HFFc6 (cell line): ENCODE measurements around the gene KRTAP10-3. TPM values are rescaled to one million over a fixed set of nuclear protein-coding genes. Genes with fewer than 3 reads are reported as not detected.
"Not testable (repeated sequence)": the region's sequence is repeated elsewhere in the genome, so short reads cannot be mapped to it uniquely, and the experiment has no call there.

ENCODE experiments used
- DNase-seq: peaks from one replicate; pipeline ENCODE4 v3.0.0-alpha.2; 2018
- H3K27ac Mint-ChIP-seq: 2 replicates; pipeline ENCODE4 v1.8.0; 2020; ENCODE audit warnings: mild to moderate bottlenecking, mixed read lengths
- H3K27me3 Mint-ChIP-seq: 2 replicates; pipeline ENCODE4 v1.8.0; 2021; ENCODE audit warnings: mild to moderate bottlenecking, moderate library complexity, mixed read lengths; ENCODE audit not compliant: insufficient read depth
- H3K36me3 Mint-ChIP-seq: 2 replicates; pipeline ENCODE4 v1.8.0; 2021; ENCODE audit warnings: low read depth, mixed read lengths
- H3K4me1 Mint-ChIP-seq: 2 replicates; pipeline ENCODE4 v1.8.0; 2020; ENCODE audit warnings: low read depth, mixed read lengths
- H3K4me3 Mint-ChIP-seq: 2 replicates; pipeline ENCODE4 v1.8.0; 2020; ENCODE audit warnings: mild to moderate bottlenecking, moderate library complexity, mixed read lengths
- H3K9me3 Mint-ChIP-seq: 2 replicates; pipeline ENCODE4 v1.8.0; 2020; ENCODE audit warnings: mild to moderate bottlenecking, mixed read lengths
- total RNA-seq, 6 experiments: library from RNA; stranded (reverse); fragmentation: NEBNext Ultra II Directional; extraction: Animal tissue kit (Norgen Biotek cat#: 25700); gene quantifications; 2 replicates in 1 of 6; 3 replicates in 5 of 6; pipeline ENCODE4 v1.2.3, GENCODE V29; 2021
- TF ChIP-seq, protein P1 (sequence below): fragments of 200-600 bp; sonication (generic); IDR thresholded peaks from 2 replicates; pipeline ENCODE4 v1.5.0; 2021; ENCODE audit warnings: antibody characterized with exemption, mild to moderate bottlenecking

The KRTAP10-3 gene
- total RNA-seq, 6 experiments from 2014 or later = not detected

GRCh38 chr21:44552136-44552535 lies 6.5 kb downstream of the KRTAP10-3 start:
- H3K27me3 Mint-ChIP-seq = peaks cover 20% of the 10 kb centered on the region
- TF ChIP-seq, protein P1, sequence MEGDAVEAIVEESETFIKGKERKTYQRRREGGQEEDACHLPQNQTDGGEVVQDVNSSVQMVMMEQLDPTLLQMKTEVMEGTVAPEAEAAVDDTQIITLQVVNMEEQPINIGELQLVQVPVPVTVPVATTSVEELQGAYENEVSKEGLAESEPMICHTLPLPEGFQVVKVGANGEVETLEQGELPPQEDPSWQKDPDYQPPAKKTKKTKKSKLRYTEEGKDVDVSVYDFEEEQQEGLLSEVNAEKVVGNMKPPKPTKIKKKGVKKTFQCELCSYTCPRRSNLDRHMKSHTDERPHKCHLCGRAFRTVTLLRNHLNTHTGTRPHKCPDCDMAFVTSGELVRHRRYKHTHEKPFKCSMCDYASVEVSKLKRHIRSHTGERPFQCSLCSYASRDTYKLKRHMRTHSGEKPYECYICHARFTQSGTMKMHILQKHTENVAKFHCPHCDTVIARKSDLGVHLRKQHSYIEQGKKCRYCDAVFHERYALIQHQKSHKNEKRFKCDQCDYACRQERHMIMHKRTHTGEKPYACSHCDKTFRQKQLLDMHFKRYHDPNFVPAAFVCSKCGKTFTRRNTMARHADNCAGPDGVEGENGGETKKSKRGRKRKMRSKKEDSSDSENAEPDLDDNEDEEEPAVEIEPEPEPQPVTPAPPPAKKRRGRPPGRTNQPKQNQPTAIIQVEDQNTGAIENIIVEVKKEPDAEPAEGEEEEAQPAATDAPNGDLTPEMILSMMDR = no peak
- peaks cover 14% of the 10 kb centered on the region for H3K9me3 Mint-ChIP-seq
- H3K4me1 Mint-ChIP-seq = no peaks in the 10 kb centered on the region
- no peak overlapping the region for H3K27ac Mint-ChIP-seq
- no peak overlapping the region for H3K4me3 Mint-ChIP-seq
- no peak for DNase-seq
- H3K36me3 Mint-ChIP-seq = no peaks in the 10 kb centered on the region; the same call in 1 of the 2 replicates

DNA sequence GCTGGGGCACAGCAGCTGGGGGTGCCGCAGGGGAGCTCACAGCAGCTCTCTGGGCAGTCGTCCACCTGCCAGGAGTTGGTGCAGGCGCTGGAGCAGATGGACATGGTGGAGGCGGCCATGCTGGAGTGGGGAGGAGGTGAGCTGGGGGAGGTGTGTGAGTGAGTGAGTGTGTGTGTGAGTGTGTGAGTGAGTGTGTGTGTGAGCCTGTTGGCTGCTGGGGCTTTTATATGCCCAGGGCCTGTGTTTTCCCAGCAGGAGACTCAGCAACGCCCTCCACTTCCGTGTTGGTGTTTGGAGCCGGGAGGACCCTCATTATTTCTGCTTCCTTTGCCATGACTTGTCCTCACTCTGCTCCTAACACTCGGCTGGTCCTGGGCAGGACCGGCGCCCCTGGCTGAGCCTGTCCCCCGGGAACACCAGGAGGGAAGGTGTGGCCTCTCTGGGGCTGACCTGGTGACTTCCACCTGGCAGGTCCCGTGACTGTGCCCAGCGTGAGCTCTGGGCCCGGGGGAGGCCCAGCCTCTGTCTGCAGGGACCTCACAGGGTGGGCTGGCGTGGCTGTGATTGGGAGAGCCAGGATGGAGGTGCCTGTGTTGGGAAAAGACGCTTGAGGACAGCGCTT lies 7.1 kb downstream of the KRTAP10-3 start, which contains the start of gene KRTAP10-2:
Gene KRTAP10-2, minus strand, starts transcription at position 166 of the 622 bp plus-strand sequence. Its CDS starts 47 bp downstream, at position 119.
- no peak within 1 kb of the TSS for H3K4me3 Mint-ChIP-seq
- DNase-seq = no peak
- TF ChIP-seq, protein P1 = no peak
- no peaks in the 10 kb centered on the region for H3K4me1 Mint-ChIP-seq
- H3K9me3 Mint-ChIP-seq = peaks cover 21% of the 10 kb centered on the region
- peaks cover 23% of the 10 kb centered on the region for H3K27me3 Mint-ChIP-seq
- H3K27ac Mint-ChIP-seq = no peak within 1 kb of the TSS
- no peaks in the 10 kb centered on the region; the same call in 1 of the 2 replicates for H3K36me3 Mint-ChIP-seq

- DNase-seq = no peak
- Mint-ChIP-seq H3K4me1 (no peaks in the 10 kb centered on the region), H3K36me3 (no peaks in the 10 kb centered on the region; the same call in 1 of the 2 replicates), H3K9me3 (peaks cover 22% of the 10 kb centered on the region), H3K27me3 (peaks cover 24% of the 10 kb centered on the region), H3K4me3 (no peak overlapping the region), H3K27ac (no peak overlapping the region)
- TF ChIP-seq, protein P1 = no peak
Observed at GRCh38 chr21:44550807-44551206, 7.8 kb downstream of the KRTAP10-3 start.

GRCh38 chr21:44550285-44550684 lies 8.3 kb downstream of the KRTAP10-3 start:
- H3K4me3 Mint-ChIP-seq, H3K4me1 Mint-ChIP-seq, H3K27ac Mint-ChIP-seq, H3K36me3 Mint-ChIP-seq, DNase-seq: not testable (repeated sequence)
- Mint-ChIP-seq H3K27me3 (peaks cover 24% of the 10 kb centered on the region), H3K9me3 (peaks cover 22% of the 10 kb centered on the region)

GRCh38 chr21:44549525-44550211 lies 8.9 kb downstream of the KRTAP10-3 start:
- H3K4me3 Mint-ChIP-seq = no peak overlapping the region
- peaks cover 24% of the 10 kb centered on the region for H3K27me3 Mint-ChIP-seq
- DNase-seq = no peak
- peaks cover 22% of the 10 kb centered on the region for H3K9me3 Mint-ChIP-seq
- no peaks in the 10 kb centered on the region for H3K4me1 Mint-ChIP-seq
- TF ChIP-seq, protein P1 = no peak
- H3K27ac Mint-ChIP-seq = no peak overlapping the region
- no peaks in the 10 kb centered on the region; the same call in 1 of the 2 replicates for H3K36me3 Mint-ChIP-seq

GRCh38 chr21:44548922-44549321 lies 9.7 kb downstream of the KRTAP10-3 start:
- no peaks in the 10 kb centered on the region; the same call in 1 of the 2 replicates for H3K36me3 Mint-ChIP-seq
- peaks cover 22% of the 10 kb centered on the region for H3K9me3 Mint-ChIP-seq
- TF ChIP-seq, protein P1 = no peak
- H3K27me3 Mint-ChIP-seq = peaks cover 21% of the 10 kb centered on the region
- H3K27ac Mint-ChIP-seq = no peak overlapping the region
- H3K4me3 Mint-ChIP-seq = no peak overlapping the region; the same call in 1 of the 2 replicates
- DNase-seq = no peak
- no peaks in the 10 kb centered on the region for H3K4me1 Mint-ChIP-seq
